ENCODE results near the gene CHCHD6.
"Not testable (repeated sequence)": the region's sequence is repeated elsewhere in the genome, so short reads cannot be mapped to it uniquely, and the experiment has no call there.

CHCHD6 gene

DNA sequence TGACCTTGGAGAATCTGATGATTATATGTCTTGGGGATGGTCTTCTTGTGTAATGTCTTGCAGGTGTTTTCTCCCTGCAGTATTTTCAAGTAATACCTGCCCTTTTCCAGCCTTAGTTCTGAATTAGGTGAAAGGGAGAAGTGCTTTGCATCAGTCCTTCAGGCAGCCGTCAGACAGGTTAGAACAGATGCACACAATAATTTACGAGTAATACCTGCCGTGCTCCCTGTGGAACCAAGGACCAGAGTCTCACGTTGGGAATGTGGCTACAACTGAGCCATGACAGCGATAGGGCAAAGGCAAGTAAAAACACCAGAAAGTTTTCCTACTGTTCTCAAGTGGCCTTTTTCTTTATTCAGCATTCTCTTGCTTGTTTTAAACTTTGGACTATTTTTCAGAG, 69.1 kb downstream of the CHCHD6 start:
- DNase-seq = no peak

GRCh38 chr3:126773783-126774182, 69.7 kb downstream of the CHCHD6 start:
- no peak for DNase-seq

DNA sequence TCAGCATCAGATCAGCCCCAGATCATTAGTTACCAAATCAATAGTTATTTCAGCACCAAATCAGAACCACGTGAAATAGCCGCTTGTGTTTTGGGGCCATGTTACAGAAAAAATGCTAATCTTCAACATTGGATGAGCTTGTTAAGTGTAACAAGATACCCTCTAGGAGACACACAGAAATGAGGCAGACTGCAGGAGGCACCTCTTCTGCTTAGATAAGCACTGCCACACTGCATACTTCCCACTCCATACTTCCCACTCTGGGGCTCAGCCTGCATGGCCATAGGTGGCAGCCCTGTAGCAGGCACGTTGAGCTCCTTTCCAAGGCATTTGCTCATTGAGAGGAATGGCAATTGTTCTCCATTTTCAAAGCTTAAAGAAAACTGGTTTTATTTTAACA, 73.3 kb downstream of the CHCHD6 start:
- DNase-seq = no peak

DNA sequence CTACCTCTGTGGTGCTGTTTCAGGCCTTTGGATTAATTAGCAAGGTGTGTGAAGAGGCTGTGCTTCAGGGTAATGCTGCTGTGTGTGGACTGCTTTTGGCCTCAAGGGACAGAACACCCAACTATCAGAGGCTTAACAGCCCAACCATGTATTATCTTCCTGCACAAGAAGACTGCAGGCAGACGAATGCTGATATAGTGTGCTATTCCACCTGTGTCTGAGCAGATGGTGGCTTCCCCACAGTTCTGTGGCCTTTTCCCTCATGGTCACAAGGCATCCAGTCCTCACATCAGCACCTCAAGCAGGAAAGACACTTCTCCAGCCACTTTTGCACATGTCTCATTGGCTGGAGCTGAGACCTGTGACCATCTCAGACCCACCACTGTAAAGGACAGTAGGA, 76.6 kb downstream of the CHCHD6 start:
- DNase-seq = no peak

GRCh38 chr3:126781406-126781805, 77.4 kb downstream of the CHCHD6 start:
- no peak for DNase-seq

DNA sequence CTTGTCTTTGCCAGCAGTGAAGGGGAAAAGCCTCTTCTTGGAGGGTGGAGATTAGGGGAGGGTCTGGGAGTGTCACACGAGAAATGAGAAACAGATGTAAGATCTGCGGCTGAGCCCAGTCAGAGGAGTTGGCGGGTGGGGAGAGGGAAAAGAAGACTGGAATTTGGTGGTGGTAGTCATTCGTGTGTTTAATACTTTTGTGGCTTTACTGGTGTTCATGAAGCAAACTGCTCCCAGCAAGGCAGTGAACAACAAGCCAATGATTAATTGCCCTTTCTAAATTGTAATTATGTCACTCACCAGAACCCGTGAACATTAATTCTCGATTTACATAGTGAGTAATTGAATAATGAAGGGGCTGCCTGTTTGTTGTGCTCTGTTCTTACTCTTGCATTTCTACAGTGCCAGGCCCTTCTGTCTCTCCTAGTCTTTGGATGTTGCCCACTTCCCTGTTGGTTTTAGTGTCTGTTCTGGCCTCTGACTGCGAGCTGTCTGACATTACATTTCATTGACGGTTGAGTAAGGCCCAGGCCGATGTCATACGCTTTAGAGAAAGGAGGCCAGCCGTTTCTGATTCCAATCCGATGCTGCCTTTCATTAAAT, 78.0 kb downstream of the CHCHD6 start:
- DNase-seq = no peak

GRCh38 chr3:126782536-126782935, 78.5 kb downstream of the CHCHD6 start:
- DNase-seq = no peak

GRCh38 chr3:126784254-126784653, 80.2 kb downstream of the CHCHD6 start:
- no peak for DNase-seq

DNA sequence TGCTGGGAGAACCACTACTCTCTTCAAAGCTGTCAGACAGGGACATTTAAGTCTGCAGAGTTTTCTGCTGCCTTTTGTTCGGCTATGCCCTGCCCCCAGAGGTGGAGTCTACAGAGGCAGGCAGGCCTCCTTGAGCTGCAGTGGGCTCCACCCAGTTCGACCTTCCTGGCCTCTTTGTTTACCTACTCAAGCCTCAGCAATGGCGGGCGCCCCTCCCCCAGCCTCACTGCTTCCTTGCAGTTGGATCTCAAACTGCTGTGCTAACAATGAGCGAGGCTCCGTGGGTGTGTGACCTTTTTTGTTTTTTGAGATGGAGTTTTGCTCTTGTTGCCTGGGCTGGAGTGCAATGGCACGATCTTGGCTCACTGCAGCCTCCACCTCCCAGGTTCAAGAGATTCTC, 87.3 kb downstream of the CHCHD6 start:
- DNase-seq = not testable (repeated sequence)

- DNase-seq = no peak
Measured at GRCh38 chr3:126792998-126793397, 89.0 kb downstream of the CHCHD6 start.

- DNase-seq = no peak
Measured at GRCh38 chr3:126797563-126797962, 93.5 kb downstream of the CHCHD6 start.

GRCh38 chr3:126798521-126798920, 94.5 kb downstream of the CHCHD6 start:
- no peak for DNase-seq

- no peak for DNase-seq
Measured at GRCh38 chr3:126799099-126799498, 95.1 kb downstream of the CHCHD6 start.

DNA sequence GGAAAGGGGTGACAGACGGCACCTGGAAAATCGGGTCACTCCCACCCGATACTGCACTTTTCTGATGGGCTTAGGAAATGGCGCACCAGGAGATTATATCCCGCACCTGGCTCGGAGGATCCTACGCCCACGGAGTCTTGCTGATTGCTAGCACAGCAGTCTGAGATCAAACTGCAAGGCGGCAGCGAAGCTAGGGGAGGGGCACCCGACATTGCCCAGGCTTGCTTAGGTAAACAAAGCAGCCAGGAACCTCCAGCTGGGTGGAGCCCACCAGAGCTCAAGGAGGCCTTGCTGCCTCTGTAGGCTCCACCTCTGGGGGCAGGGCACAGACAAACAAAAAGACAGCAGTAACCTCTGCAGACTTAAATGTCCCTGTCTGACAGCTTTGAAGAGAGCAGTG, 97.3 kb downstream of the CHCHD6 start:
- DNase-seq = not testable (repeated sequence)

DNA sequence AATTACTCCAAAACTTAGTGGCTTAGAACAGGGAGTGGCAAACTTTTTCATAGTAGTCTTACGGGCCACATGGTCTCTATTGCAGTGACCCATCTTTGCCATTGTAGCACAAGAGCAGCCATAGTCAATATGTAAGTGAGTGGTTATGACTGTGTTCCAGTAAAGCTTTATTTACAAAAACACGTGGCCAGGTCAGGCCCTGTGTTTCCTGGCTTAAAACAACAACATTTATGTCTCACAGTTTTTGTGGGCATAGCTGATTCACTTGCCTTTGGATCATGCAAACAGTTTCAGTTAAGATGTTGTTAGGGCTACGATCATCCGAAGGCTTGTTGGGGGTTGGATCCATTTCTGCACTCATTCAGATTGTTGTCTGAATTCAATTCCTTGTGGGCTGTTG, 103.8 kb downstream of the CHCHD6 start:
- DNase-seq = no peak

DNA sequence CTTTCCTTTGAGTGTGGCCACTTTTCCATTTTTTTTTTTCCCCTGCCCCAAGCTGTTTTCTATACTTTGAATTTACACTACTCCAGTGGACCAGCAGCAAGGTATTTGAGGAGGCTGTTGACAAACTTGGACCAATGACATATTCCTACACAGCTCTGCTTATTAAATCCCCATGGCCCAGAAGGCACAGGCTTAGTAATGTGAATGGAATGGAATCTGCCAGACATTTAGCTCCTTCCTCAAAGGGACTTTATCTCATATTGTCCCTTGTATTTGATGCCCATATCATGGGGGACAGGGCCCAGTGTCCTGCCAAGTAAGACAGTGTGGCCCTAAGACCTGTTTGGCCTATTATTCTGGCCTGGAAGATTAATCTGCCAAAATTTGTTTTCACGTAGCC, 107.5 kb downstream of the CHCHD6 start:
- DNase-seq = no peak

- no peak for DNase-seq
Measured at GRCh38 chr3:126816298-126816697, 112.3 kb downstream of the CHCHD6 start.

DNA sequence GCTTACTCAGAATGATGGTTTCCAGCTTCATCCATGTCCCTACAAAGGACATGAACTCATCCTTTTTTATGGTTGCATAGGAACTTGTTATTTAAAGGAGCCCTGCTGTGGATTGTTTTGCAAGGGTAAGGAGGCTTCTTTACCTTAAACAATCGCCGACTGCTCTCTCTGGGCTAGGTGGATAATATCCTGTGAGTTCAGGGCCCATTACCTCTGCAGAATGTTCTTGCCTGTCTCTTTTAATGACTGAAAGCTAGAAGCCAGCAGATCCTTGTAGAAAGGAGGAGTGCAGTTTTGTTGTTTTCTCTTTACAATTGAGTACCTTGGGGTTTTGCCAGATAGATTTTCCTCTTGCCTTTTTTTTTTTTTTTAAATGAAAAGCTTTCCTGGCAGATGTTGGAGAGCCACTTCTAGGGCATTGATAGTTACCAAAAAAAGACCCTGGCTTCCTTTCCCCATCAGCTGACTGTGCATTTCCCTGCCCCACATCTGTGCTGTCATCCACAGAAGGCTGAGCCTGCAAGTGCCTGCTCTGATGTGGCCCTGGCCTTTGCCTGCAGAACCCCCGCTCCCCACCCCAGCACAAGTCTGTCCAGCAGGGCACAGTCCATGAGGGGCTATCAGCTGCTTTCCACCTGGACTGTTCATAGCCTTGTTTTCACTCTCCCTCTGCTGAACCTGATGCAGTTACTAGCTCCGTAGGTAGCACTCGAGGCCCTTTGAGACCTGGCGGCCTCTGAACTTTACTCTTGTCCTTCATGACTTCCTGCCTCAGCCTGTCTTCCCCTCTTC, 113.1 kb downstream of the CHCHD6 start:
- DNase-seq = peak; percentile 85

- no peak for DNase-seq
Measured at GRCh38 chr3:126817781-126818180, 113.7 kb downstream of the CHCHD6 start.

- DNase-seq = no peak
Measured at GRCh38 chr3:126818400-126819095, 114.5 kb downstream of the CHCHD6 start.

GRCh38 chr3:126826693-126827092, 122.7 kb downstream of the CHCHD6 start:
- no peak for DNase-seq

- no peak for DNase-seq
Measured at GRCh38 chr3:126827121-126827520, 123.1 kb downstream of the CHCHD6 start.

DNA sequence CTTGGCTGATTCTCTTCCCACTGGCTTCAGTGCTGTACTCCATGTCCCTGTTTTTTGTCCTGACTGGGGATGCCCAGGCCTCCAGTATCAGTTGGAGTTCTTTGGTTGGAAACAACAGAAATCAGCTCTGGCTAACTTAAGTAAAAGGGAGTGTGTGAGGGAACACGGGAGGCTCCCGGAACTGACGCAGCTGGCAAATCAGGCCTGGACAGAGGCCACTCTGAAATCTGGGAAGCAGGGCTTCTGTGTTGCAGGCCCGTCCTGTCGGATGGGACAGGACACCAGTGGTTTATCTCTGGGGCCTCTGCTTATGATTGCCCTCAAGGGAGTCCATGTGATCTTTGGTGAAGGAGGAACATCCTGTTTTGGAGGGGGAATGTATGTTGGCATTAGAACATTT, 124.3 kb downstream of the CHCHD6 start:
- DNase-seq = peak; percentile 50

GRCh38 chr3:126832933-126833332, 128.9 kb downstream of the CHCHD6 start:
- DNase-seq = no peak

All from NCI-H2029 (cell line).